RWPE2 (cell line): ENCODE results near the gene RSPO4.

Experiments
- ATAC-seq: fragments of 200-7000 bp; cut with Tn5 transposase; 3 replicates; pipeline ENCODE4 v1.9.1; 2021; ENCODE audit warnings: low read depth
- DNase-seq: peaks from one replicate; pipeline ENCODE4 v3.0.0-alpha.2; 2020; ENCODE audit warnings: low spot score
- H3K27ac ChIP-seq: fragments of 450-650 bp; 2 replicates; pipeline ENCODE4 v1.5.1; 2017; ENCODE audit warnings: mild to moderate bottlenecking; ENCODE audit not compliant: poor library complexity, severe bottlenecking
- H3K27me3 ChIP-seq: fragments of 250-450 bp; sonication (Bioruptor Pico); 2 replicates; pipeline ENCODE4 v1.5.1; 2021; ENCODE audit warnings: mild to moderate bottlenecking, moderate library complexity; ENCODE audit not compliant: insufficient read depth, poor library complexity, severe bottlenecking
- H3K36me3 ChIP-seq: fragments of 250-450 bp; sonication (Bioruptor Pico); 2 replicates; pipeline ENCODE4 v1.5.1; 2020; ENCODE audit warnings: low read depth, mild to moderate bottlenecking, moderate library complexity
- H3K4me1 ChIP-seq: fragments of 250-450 bp; sonication (Bioruptor Pico); 2 replicates; pipeline ENCODE4 v1.5.1; 2021; ENCODE audit warnings: mild to moderate bottlenecking, moderate library complexity; ENCODE audit not compliant: insufficient read depth, poor library complexity, severe bottlenecking
- H3K4me3 ChIP-seq: fragments of 250-450 bp; sonication (Bioruptor Pico); 2 replicates; pipeline ENCODE4 v1.5.1; 2021; ENCODE audit warnings: mild to moderate bottlenecking, moderate library complexity; ENCODE audit not compliant: severe bottlenecking
- H3K9me3 ChIP-seq: fragments of 250-450 bp; sonication (Bioruptor Pico); 2 replicates; pipeline ENCODE4 v1.5.1; 2021; ENCODE audit warnings: mild to moderate bottlenecking, moderate library complexity; ENCODE audit not compliant: severe bottlenecking
- CTCF ChIP-seq: fragments of 450-650 bp; IDR thresholded peaks from one replicate; pipeline ENCODE4 v1.5.1; 2017; ENCODE audit warnings: mild to moderate bottlenecking, moderate library complexity; ENCODE audit not compliant: poor library complexity, severe bottlenecking

The RSPO4 gene

GRCh38 chr20:1022871-1023270 lies 20.8 kb upstream of the RSPO4 start:
- no peak overlapping the region for H3K27ac ChIP-seq
- no peak for ATAC-seq
- H3K4me3 ChIP-seq = no peak overlapping the region
- DNase-seq = no peak
- TF ChIP-seq CTCF = no peak
- H3K4me1 ChIP-seq = no peaks in the 10 kb centered on the region
- no peaks in the 10 kb centered on the region for H3K36me3 ChIP-seq
- no peaks in the 10 kb centered on the region for H3K27me3 ChIP-seq
- no peaks in the 10 kb centered on the region for H3K9me3 ChIP-seq

GRCh38 chr20:1020614-1021013 lies 18.5 kb upstream of the RSPO4 start:
- no peaks in the 10 kb centered on the region for H3K4me1 ChIP-seq
- TF ChIP-seq CTCF = no peak
- no peak for ATAC-seq
- H3K27ac ChIP-seq = no peak overlapping the region
- no peak overlapping the region for H3K4me3 ChIP-seq
- no peaks in the 10 kb centered on the region for H3K27me3 ChIP-seq
- H3K36me3 ChIP-seq = no peaks in the 10 kb centered on the region
- no peak for DNase-seq
- H3K9me3 ChIP-seq = no peaks in the 10 kb centered on the region

- no peak overlapping the region for H3K4me3 ChIP-seq
- H3K4me1 ChIP-seq = no peaks in the 10 kb centered on the region
- TF ChIP-seq CTCF = no peak
- H3K36me3 ChIP-seq = no peaks in the 10 kb centered on the region
- H3K27ac ChIP-seq = no peak overlapping the region
- no peaks in the 10 kb centered on the region for H3K27me3 ChIP-seq
- H3K9me3 ChIP-seq = no peaks in the 10 kb centered on the region
- no peak for DNase-seq
- ATAC-seq = no peak
Measured at GRCh38 chr20:1019344-1019743, 17.2 kb upstream of the RSPO4 start.

- ATAC-seq = no peak
- no peak overlapping the region for H3K27ac ChIP-seq
- no peaks in the 10 kb centered on the region for H3K4me1 ChIP-seq
- no peaks in the 10 kb centered on the region for H3K9me3 ChIP-seq
- no peaks in the 10 kb centered on the region for H3K36me3 ChIP-seq
- no peaks in the 10 kb centered on the region for H3K27me3 ChIP-seq
- H3K4me3 ChIP-seq = no peak overlapping the region
- DNase-seq = no peak
- TF ChIP-seq CTCF = no peak
Measured at GRCh38 chr20:1017677-1018076, 15.6 kb upstream of the RSPO4 start.

- Histone ChIP-seq H3K4me1 (no peaks in the 10 kb centered on the region), H3K36me3 (no peaks in the 10 kb centered on the region), H3K9me3 (no peaks in the 10 kb centered on the region), H3K4me3 (no peak overlapping the region), H3K27ac (no peak overlapping the region), H3K27me3 (no peaks in the 10 kb centered on the region)
- no peak for DNase-seq
- no peak for ATAC-seq
- TF ChIP-seq CTCF = no peak
Measured at GRCh38 chr20:1015181-1015580, 13.1 kb upstream of the RSPO4 start.
